GM18868 (cell line): ENCODE data around the gene CEACAM16.
"Not testable (repeated sequence)": the region's sequence is repeated elsewhere in the genome, so short reads cannot be mapped to it uniquely, and the experiment has no call there.

Experiments used
- ATAC-seq: cut with Tn5 transposase; IDR thresholded peaks from one replicate; pipeline ENCODE4 v1.9.1; 2021; ENCODE audit warnings: mild to moderate bottlenecking, moderate library complexity; ENCODE audit not compliant: unreplicated experiment

The CEACAM16 gene

GRCh38 chr19:44675521-44675920 is 23.4 kb upstream of the CEACAM16 start:
- no peak for ATAC-seq

- ATAC-seq: no peak
Observed at GRCh38 chr19:44677019-44677811, 21.7 kb upstream of the CEACAM16 start.

- ATAC-seq: no peak
Observed at GRCh38 chr19:44680536-44680935, 18.4 kb upstream of the CEACAM16 start.

GRCh38 chr19:44681992-44682790 is 16.8 kb upstream of the CEACAM16 start:
- ATAC-seq: no peak

- no peak for ATAC-seq
Observed at GRCh38 chr19:44682807-44683206, 16.1 kb upstream of the CEACAM16 start.

GRCh38 chr19:44683434-44684210 is 15.3 kb upstream of the CEACAM16 start:
- ATAC-seq: no peak

- ATAC-seq: not testable (repeated sequence)
Observed at GRCh38 chr19:44684396-44684795, 14.6 kb upstream of the CEACAM16 start.

- no peak for ATAC-seq
Observed at GRCh38 chr19:44684892-44685863, 13.8 kb upstream of the CEACAM16 start.

- ATAC-seq: no peak
Observed at GRCh38 chr19:44685877-44686276, 13.1 kb upstream of the CEACAM16 start.

GRCh38 chr19:44686896-44687295 is 12.1 kb upstream of the CEACAM16 start:
- no peak for ATAC-seq

GRCh38 chr19:44687888-44688287 is 11.1 kb upstream of the CEACAM16 start:
- ATAC-seq: no peak

- ATAC-seq: no peak
Observed at GRCh38 chr19:44689290-44690130, 9.4 kb upstream of the CEACAM16 start.

GRCh38 chr19:44690131-44690440 is 8.9 kb upstream of the CEACAM16 start:
- ATAC-seq: no peak

- no peak for ATAC-seq
Observed at GRCh38 chr19:44692379-44692721, 6.6 kb upstream of the CEACAM16 start.

GRCh38 chr19:44694184-44694579 is 4.8 kb upstream of the CEACAM16 start:
- no peak for ATAC-seq

GRCh38 chr19:44696939-44697669 is 1.8 kb upstream of the CEACAM16 start:
- no peak for ATAC-seq

GRCh38 chr19:44697670-44698034 is 1.3 kb upstream of the CEACAM16 start:
- no peak for ATAC-seq

- ATAC-seq: no peak
Observed at GRCh38 chr19:44700547-44700946, 1.6 kb downstream of the CEACAM16 start.

GRCh38 chr19:44701228-44701627 is 2.3 kb downstream of the CEACAM16 start:
- no peak for ATAC-seq
